Loucy (cell line): ENCODE results near the gene FAT1.
A peak's percentile ranks its signal among the peaks of the same experiment; 100 is the strongest.

ENCODE experiments used
- H2AFZ ChIP-seq: fragments of 200-600 bp; sonication (generic); 2 replicates; pipeline ENCODE4 v1.6.0; 2016; ENCODE audit warnings: antibody characterized with exemption, mild to moderate bottlenecking, low read length, moderate library complexity
- H3F3A ChIP-seq: fragments of 200-600 bp; 2 replicates; pipeline ENCODE4 v1.6.0; 2016; ENCODE audit warnings: antibody characterized with exemption, low read depth, mild to moderate bottlenecking
- H3K27me3 ChIP-seq: fragments of 200-600 bp; sonication (generic); 2 replicates; pipeline ENCODE4 v1.6.1; 2014; ENCODE audit warnings: low read length, mild to moderate bottlenecking; ENCODE audit not compliant: insufficient read depth, poor library complexity, severe bottlenecking
- H3K36me3 ChIP-seq: fragments of 200-600 bp; sonication (generic); 2 replicates; pipeline ENCODE4 v1.6.1; 2016; ENCODE audit warnings: low read length; ENCODE audit not compliant: insufficient read depth
- H3K4me1 ChIP-seq: fragments of 200-600 bp; sonication (generic); 2 replicates; pipeline ENCODE4 v1.5.1; 2014; ENCODE audit warnings: low read length, mild to moderate bottlenecking; ENCODE audit not compliant: insufficient read depth, poor library complexity, severe bottlenecking
- H3K4me2 ChIP-seq: fragments of 200-600 bp; sonication (generic); 2 replicates; pipeline ENCODE4 v1.6.0; 2014; ENCODE audit warnings: antibody characterized with exemption, low read length, low read depth, mild to moderate bottlenecking; ENCODE audit not compliant: poor library complexity, severe bottlenecking
- H3K4me3 ChIP-seq: fragments of 200-600 bp; sonication (generic); 2 replicates; pipeline ENCODE4 v1.5.1; 2014; ENCODE audit warnings: low read length, mild to moderate bottlenecking, mixed read lengths; ENCODE audit not compliant: poor library complexity, severe bottlenecking
- H3K79me2 ChIP-seq: fragments of 200-600 bp; sonication (generic); 2 replicates; pipeline ENCODE4 v1.6.1; 2014; ENCODE audit warnings: low read length; ENCODE audit not compliant: insufficient read depth
- H3K9ac ChIP-seq: fragments of 200-600 bp; sonication (generic); 2 replicates; pipeline ENCODE4 v1.6.0; 2014; ENCODE audit warnings: mild to moderate bottlenecking, low read depth, low read length, moderate library complexity; ENCODE audit not compliant: poor library complexity, severe bottlenecking
- H3K9me2 ChIP-seq: fragments of 200-600 bp; sonication (generic); replicated peaks from 2 replicates; pipeline ENCODE4 v1.6.1; 2016; ENCODE audit warnings: low read depth, low read length, mixed read lengths
- H3K9me3 ChIP-seq: fragments of 200-600 bp; sonication (generic); 2 replicates; pipeline ENCODE4 v1.6.1; 2014; ENCODE audit warnings: mild to moderate bottlenecking, antibody characterized with exemption, low read length, low read depth; ENCODE audit not compliant: insufficient read depth
- H4K20me1 ChIP-seq: fragments of 200-600 bp; sonication (generic); 2 replicates; pipeline ENCODE4 v1.6.0; 2014; ENCODE audit warnings: antibody characterized with exemption, low read length, mild to moderate bottlenecking; ENCODE audit not compliant: insufficient read depth, poor library complexity, severe bottlenecking
- CTCF ChIP-seq: fragments of 200-600 bp; sonication (generic); conservative IDR thresholded peaks from 2 replicates; pipeline ENCODE4 v1.5.1; 2014; ENCODE audit warnings: mild to moderate bottlenecking, antibody characterized with exemption, low read length
- EZH2phosphoT487 ChIP-seq: fragments of 200-600 bp; IDR thresholded peaks from 2 replicates; pipeline ENCODE4 v1.6.1; 2018; ENCODE audit warnings: antibody characterized with exemption, mild to moderate bottlenecking, moderate library complexity, borderline replicate concordance

Gene FAT1

GRCh38 chr4:186587416-186588018 lies 136.1 kb downstream of the FAT1 start:
- H3K4me1 ChIP-seq, result peaks cover 24% of the 10 kb centered on the region
- no peaks in the 10 kb centered on the region for H3K36me3 ChIP-seq
- no peak overlapping the region for H2AFZ ChIP-seq
- H3K79me2 ChIP-seq, result no peaks in the 10 kb centered on the region
- no peak overlapping the region for H3K4me3 ChIP-seq
- no peaks in the 10 kb centered on the region for H3F3A ChIP-seq
- TF ChIP-seq EZH2phosphoT487, result no peak
- peak; percentile 77 for TF ChIP-seq CTCF
- H3K9me2 ChIP-seq, result no peaks in the 10 kb centered on the region
- no peak overlapping the region for H3K9ac ChIP-seq
- no peaks in the 10 kb centered on the region for H3K9me3 ChIP-seq
- H3K4me2 ChIP-seq, result no peak overlapping the region
- H4K20me1 ChIP-seq, result no peaks in the 10 kb centered on the region
- H3K27me3 ChIP-seq, result no peaks in the 10 kb centered on the region

- no peak overlapping the region for H3K4me2 ChIP-seq
- no peaks in the 10 kb centered on the region for H4K20me1 ChIP-seq
- H3K9ac ChIP-seq, result no peak overlapping the region
- H3F3A ChIP-seq, result no peaks in the 10 kb centered on the region
- H3K4me3 ChIP-seq, result no peak overlapping the region
- no peaks in the 10 kb centered on the region for H3K27me3 ChIP-seq
- H3K4me1 ChIP-seq, result peaks cover 11% of the 10 kb centered on the region
- H3K9me3 ChIP-seq, result no peaks in the 10 kb centered on the region; the same call in 1 of the 2 replicates
- no peak for TF ChIP-seq CTCF
- no peak for TF ChIP-seq EZH2phosphoT487
- H2AFZ ChIP-seq, result no peak overlapping the region
- no peaks in the 10 kb centered on the region for H3K36me3 ChIP-seq
- no peaks in the 10 kb centered on the region for H3K79me2 ChIP-seq
- no peaks in the 10 kb centered on the region for H3K9me2 ChIP-seq
Observed at GRCh38 chr4:186586205-186586604, 137.5 kb downstream of the FAT1 start.

GRCh38 chr4:186584912-186585311 lies 138.7 kb downstream of the FAT1 start:
- Histone ChIP-seq H3K36me3 (no peaks in the 10 kb centered on the region), H4K20me1 (no peaks in the 10 kb centered on the region)

More at GRCh38 chr4:186584912-186585311, 138.7 kb downstream of the FAT1 start:
- Histone ChIP-seq H3K4me1 (no peaks in the 10 kb centered on the region), H3K9me2 (no peaks in the 10 kb centered on the region), H2AFZ (no peak overlapping the region), H3K27me3 (no peaks in the 10 kb centered on the region), H3K4me2 (no peak overlapping the region), H3K9me3 (no peaks in the 10 kb centered on the region; the same call in 1 of the 2 replicates), H3F3A (no peaks in the 10 kb centered on the region), H3K9ac (no peak overlapping the region), H3K79me2 (no peaks in the 10 kb centered on the region), H3K4me3 (no peak overlapping the region)
- TF ChIP-seq EZH2phosphoT487 (no peak), CTCF (no peak)
